OCI-LY7 (cell line): ENCODE measurements around the gene OR2T3. TPM values are rescaled to one million over a fixed set of nuclear protein-coding genes. Genes with fewer than 3 reads are reported as not detected.
"Not testable (repeated sequence)": the region's sequence is repeated elsewhere in the genome, so short reads cannot be mapped to it uniquely, and the experiment has no call there.

Experiments
- BruUV-seq: library from RNA; stranded (reverse); fragments of 400-500 nt; replicated peaks from 2 replicates; lab custom pipeline; 2021; lab: Mats Ljungman, UMichigan
- CTCF ChIA-PET: fragments of 300-600 bp; sonication (Branson Sonifier 250); formaldehyde crosslinking; loops from one replicate; lab custom pipeline; 2022; ENCODE audit warnings: antibody characterized with exemption; ENCODE audit not compliant: unreplicated experiment; lab: Charles Lee
- POLR2A ChIA-PET: fragments of 300-600 bp; sonication (Branson Sonifier 250); formaldehyde crosslinking; loops from one replicate; lab custom pipeline; 2022; ENCODE audit warnings: antibody characterized with exemption; lab: Charles Lee
- DNase-seq: peaks from one replicate; pipeline ENCODE4 v3.0.0-alpha.2; 2015; ENCODE audit warnings: low spot score
- H2AFZ ChIP-seq: fragments of 200-600 bp; sonication (generic), shearing (Covaris generic); 2 replicates; pipeline ENCODE4 v1.6.1; 2014; ENCODE audit warnings: mild to moderate bottlenecking, antibody characterized with exemption, low read length, moderate library complexity
- H3K27ac ChIP-seq: fragments of 200-600 bp; sonication (generic); 2 replicates; pipeline ENCODE4 v1.5.1; 2014; ENCODE audit warnings: mixed run types, low read depth, mild to moderate bottlenecking, moderate library complexity, low read length, inconsistent platforms; ENCODE audit not compliant: poor library complexity, severe bottlenecking
- H3K36me3 ChIP-seq: fragments of 200-600 bp; sonication (generic); 2 replicates; pipeline ENCODE4 v1.6.1; 2014; ENCODE audit warnings: mild to moderate bottlenecking, antibody characterized with exemption, low read length, moderate library complexity, mixed read lengths; ENCODE audit not compliant: insufficient read depth
- H3K4me1 ChIP-seq: fragments of 200-600 bp; sonication (generic); 2 replicates; pipeline ENCODE4 v1.5.1; 2014; ENCODE audit warnings: mild to moderate bottlenecking, low read length; ENCODE audit not compliant: insufficient read depth, poor library complexity, severe bottlenecking
- H3K4me2 ChIP-seq: fragments of 200-600 bp; sonication (generic); 2 replicates; pipeline ENCODE4 v1.6.1; 2014; ENCODE audit warnings: mild to moderate bottlenecking, low read length
- H3K4me3 ChIP-seq: fragments of 200-600 bp; sonication (generic); 2 replicates; pipeline ENCODE4 v1.5.1; 2014; ENCODE audit warnings: mild to moderate bottlenecking, low read depth, low read length; ENCODE audit not compliant: poor library complexity, severe bottlenecking
- H3K79me2 ChIP-seq: fragments of 200-600 bp; sonication (generic); 2 replicates; pipeline ENCODE4 v1.6.1; 2016; ENCODE audit warnings: low read depth, mild to moderate bottlenecking, low read length, moderate library complexity, mixed read lengths; ENCODE audit not compliant: insufficient read depth
- H3K9me2 ChIP-seq: fragments of 200-600 bp; sonication (generic); 2 replicates; pipeline ENCODE4 v1.6.1; 2016; ENCODE audit warnings: mild to moderate bottlenecking, low read length, mixed read lengths; ENCODE audit not compliant: insufficient read depth
- H3K9me3 ChIP-seq: fragments of 200-600 bp; sonication (generic); 2 replicates; pipeline ENCODE4 v1.6.1; 2014; ENCODE audit warnings: mild to moderate bottlenecking, mixed run types, low read length, mixed read lengths
- H4K20me1 ChIP-seq: fragments of 200-600 bp; sonication (generic); 2 replicates; pipeline ENCODE4 v1.6.1; 2014; ENCODE audit warnings: mild to moderate bottlenecking, antibody characterized with exemption, low read length, moderate library complexity, mixed read lengths; ENCODE audit not compliant: insufficient read depth
- intact Hi-C: fragments of 100-400 bp; cut with micrococcal nuclease; formaldehyde crosslinking; loops from one replicate; pipeline ENCODE4 v1.10.0; 2022; ENCODE audit not compliant: unreplicated experiment
- total RNA-seq, 2 experiments: library from RNA; depleted of rRNA in 1 of 2; stranded (reverse); fragments of >200 nt in 1 of 2; shearing (Covaris generic) in 1 of 2; gene quantifications; 2 replicates each; pipeline ENCODE4 v1.2.3, GENCODE V29; 2014 to 2022

OR2T3 gene
- total RNA-seq, 2 experiments from 2014 or later, result not detected

- H3K36me3 ChIP-seq, H3K9me3 ChIP-seq, H3K4me2 ChIP-seq, BruUV-seq, H3K4me1 ChIP-seq, H4K20me1 ChIP-seq, H2AFZ ChIP-seq, CTCF ChIA-PET, POLR2A ChIA-PET, H3K9me2 ChIP-seq, H3K4me3 ChIP-seq, H3K27ac ChIP-seq, H3K79me2 ChIP-seq, intact Hi-C loops, DNase-seq: not testable (repeated sequence)
Measured at GRCh38 chr1:248481686-248482579, 8.8 kb downstream of the OR2T3 start.

- H3K4me3 ChIP-seq, CTCF ChIA-PET, H3K9me2 ChIP-seq, H3K27ac ChIP-seq, H3K4me1 ChIP-seq, H3K79me2 ChIP-seq, POLR2A ChIA-PET, H3K4me2 ChIP-seq, H3K9me3 ChIP-seq, H4K20me1 ChIP-seq, BruUV-seq, DNase-seq, H2AFZ ChIP-seq, intact Hi-C loops, H3K36me3 ChIP-seq: not testable (repeated sequence)
Measured at GRCh38 chr1:248488289-248488688, 15.1 kb downstream of the OR2T3 start, which contains the start of gene OR2T5. Gene OR2T5 (plus strand): TSS chr1:248488589. CDS start chr1:248488589, 0 bp downstream.

GRCh38 chr1:248496661-248497060 lies 23.5 kb downstream of the OR2T3 start:
- H3K4me1 ChIP-seq, H3K9me2 ChIP-seq, H3K27ac ChIP-seq, POLR2A ChIA-PET, H3K36me3 ChIP-seq, H4K20me1 ChIP-seq, H3K4me2 ChIP-seq, H3K4me3 ChIP-seq, H3K9me3 ChIP-seq, CTCF ChIA-PET, intact Hi-C loops, H3K79me2 ChIP-seq, DNase-seq, H2AFZ ChIP-seq, BruUV-seq: not testable (repeated sequence)

GRCh38 chr1:248500305-248501035 lies 27.3 kb downstream of the OR2T3 start:
- H3K27ac ChIP-seq, intact Hi-C loops, H3K4me3 ChIP-seq, H3K36me3 ChIP-seq, H3K9me3 ChIP-seq, CTCF ChIA-PET, BruUV-seq, DNase-seq, H3K4me1 ChIP-seq, H4K20me1 ChIP-seq, H2AFZ ChIP-seq, H3K79me2 ChIP-seq, POLR2A ChIA-PET, H3K9me2 ChIP-seq, H3K4me2 ChIP-seq: not testable (repeated sequence)

- H3K27ac ChIP-seq, H4K20me1 ChIP-seq, H3K79me2 ChIP-seq, intact Hi-C loops, DNase-seq, H3K4me2 ChIP-seq, BruUV-seq, CTCF ChIA-PET, H3K4me3 ChIP-seq, H3K9me2 ChIP-seq, POLR2A ChIA-PET, H3K36me3 ChIP-seq, H3K9me3 ChIP-seq, H3K4me1 ChIP-seq, H2AFZ ChIP-seq: not testable (repeated sequence)
Measured at GRCh38 chr1:248507773-248508172, 34.6 kb downstream of the OR2T3 start, which contains the start of gene OR2G6. Gene OR2G6 (plus strand): TSS chr1:248508073. CDS start chr1:248521647, 13,574 bp downstream.

- H2AFZ ChIP-seq, H3K4me3 ChIP-seq, H3K4me1 ChIP-seq, H3K27ac ChIP-seq, intact Hi-C loops, H3K79me2 ChIP-seq, DNase-seq, CTCF ChIA-PET, BruUV-seq, POLR2A ChIA-PET, H3K9me2 ChIP-seq, H3K9me3 ChIP-seq, H3K36me3 ChIP-seq, H4K20me1 ChIP-seq, H3K4me2 ChIP-seq: not testable (repeated sequence)
Measured at GRCh38 chr1:248510217-248510616, 37.1 kb downstream of the OR2T3 start.
